Breast epithelium (tissue), 3 donors: ENCODE results near the gene IFNL3.

Source experiments
- CTCF ChIP-seq, 3 donors: fragments of 450-650 bp; IDR thresholded peaks; one replicate each; pipeline ENCODE4 v1.5.1; 2016 to 2017; ENCODE audit warnings: antibody characterized with exemption in 3 of 3, mild to moderate bottlenecking in 3 of 3, moderate library complexity in 3 of 3
- POLR2A ChIP-seq: fragments of 450-650 bp; IDR thresholded peaks from one replicate; pipeline ENCODE4 v1.6.1; 2016; ENCODE audit warnings: antibody characterized with exemption, mild to moderate bottlenecking, moderate library complexity
- POLR2AphosphoS5 ChIP-seq, 3 donors: sonication (generic); formaldehyde crosslinking; IDR thresholded peaks; one replicate each; pipeline ENCODE4 v1.6.1; 2017; ENCODE audit warnings: antibody characterized with exemption in 3 of 3

- TF ChIP-seq POLR2A (no peak), CTCF (IDR thresholded peaks at IDR 0.05) (no peak), POLR2AphosphoS5 (IDR thresholded peaks at IDR 0.05) (no peak)
Observed at GRCh38 chr19:39240421-39240820, 4.4 kb downstream of the IFNL3 start.
